ENCODE data around the gene TMEM106B. TPM values are rescaled to one million over a fixed set of nuclear protein-coding genes. Genes with fewer than 3 reads are reported as not detected.

Gene TMEM106B
- total and polyA plus RNA-seq, 12 donors: 10.7 to 308 (median 92.9) TPM

GRCh38 chr7:12256090-12256489, 45.0 kb downstream of the TMEM106B start:
- Histone ChIP-seq H3K36me3 (replicated peaks in 1 of 2) (no peaks in the 10 kb centered on the region), H3K9me3 (replicated peaks in 1 of 3) (no peaks in the 10 kb centered on the region), H3K27me3 (no peaks in the 10 kb centered on the region), H3K4me3 (no peak overlapping the region), H3K27ac (no peak overlapping the region), H3K4me1 (replicated peaks in 1 of 2) (no peaks in the 10 kb centered on the region)
- intact Hi-C loops (cut with DNase I): no loop called here
- WGBS, 4 donors: 71 to 78% (median 74%) methylated on average over 2 of the region's 2 CpGs
- TF ChIP-seq CTCF (IDR thresholded peaks at IDR 0.05) (no peak), POLR2A (IDR thresholded peaks at IDR 0.05) (no peak)
- DNase-seq: no peak

- peak overlapping the region in 1 of 4 donors; percentile 25 for H3K4me3 ChIP-seq
- no peak for TF ChIP-seq CTCF (IDR thresholded peaks at IDR 0.05)
- TF ChIP-seq POLR2A (IDR thresholded peaks at IDR 0.05): no peak
Observed at GRCh38 chr7:12257582-12257981, 46.5 kb downstream of the TMEM106B start.

GRCh38 chr7:12258074-12258473, 47.0 kb downstream of the TMEM106B start:
- no peaks in the 10 kb centered on the region for H3K27me3 ChIP-seq
- no peak overlapping the region for H3K27ac ChIP-seq
- H3K4me3 ChIP-seq: no peak overlapping the region
- TF ChIP-seq POLR2A (IDR thresholded peaks at IDR 0.05) (no peak), CTCF (IDR thresholded peaks at IDR 0.05) (no peak)
- H3K36me3 ChIP-seq (replicated peaks in 1 of 2): no peaks in the 10 kb centered on the region
- 90 to 96% (median 93%) methylated on average over 4 of the region's 4 CpGs for WGBS, 4 donors
- intact Hi-C loops (cut with DNase I): no loop called here
- no peaks in the 10 kb centered on the region for H3K9me3 ChIP-seq (replicated peaks in 1 of 3)
- no peaks in the 10 kb centered on the region for H3K4me1 ChIP-seq (replicated peaks in 1 of 2)
- no peak for DNase-seq

More at GRCh38 chr7:12257582-12257981, 46.5 kb downstream of the TMEM106B start:
- Histone ChIP-seq H3K4me1 (replicated peaks in 1 of 2) (no peaks in the 10 kb centered on the region), H3K27me3 (no peaks in the 10 kb centered on the region), H3K27ac (no peak overlapping the region), H3K9me3 (replicated peaks in 1 of 3) (no peaks in the 10 kb centered on the region), H3K36me3 (replicated peaks in 1 of 2) (no peaks in the 10 kb centered on the region)
- intact Hi-C loops (cut with DNase I): no loop called here
- WGBS, 4 donors: 49 to 74% (median 61%) methylated on average over 2 of the region's 2 CpGs
- no peak for DNase-seq

- Histone ChIP-seq H3K4me1 (replicated peaks in 1 of 2) (no peaks in the 10 kb centered on the region), H3K4me3 (no peak overlapping the region), H3K27ac (no peak overlapping the region), H3K27me3 (no peaks in the 10 kb centered on the region), H3K9me3 (replicated peaks in 1 of 3) (no peaks in the 10 kb centered on the region), H3K36me3 (replicated peaks in 1 of 2) (no peaks in the 10 kb centered on the region)
- no peak for DNase-seq
- intact Hi-C loops (cut with DNase I): no loop called here
- 76 to 86% (median 81%) methylated on average over 1 of the region's 1 CpG for WGBS, 4 donors
- TF ChIP-seq POLR2A (IDR thresholded peaks at IDR 0.05) (no peak), CTCF (IDR thresholded peaks at IDR 0.05) (no peak)
Observed at GRCh38 chr7:12267542-12267941, 56.4 kb downstream of the TMEM106B start.
